HG03175 (cell line): ENCODE measurements around the gene SFXN4.
"Not testable (repeated sequence)": the region's sequence is repeated elsewhere in the genome, so short reads cannot be mapped to it uniquely, and the experiment has no call there.

ENCODE experiments used
- ATAC-seq: cut with Tn5 transposase; IDR thresholded peaks from one replicate; pipeline ENCODE4 v1.9.1; 2021; ENCODE audit warnings: mild to moderate bottlenecking, moderate library complexity; ENCODE audit not compliant: unreplicated experiment

The SFXN4 gene

DNA sequence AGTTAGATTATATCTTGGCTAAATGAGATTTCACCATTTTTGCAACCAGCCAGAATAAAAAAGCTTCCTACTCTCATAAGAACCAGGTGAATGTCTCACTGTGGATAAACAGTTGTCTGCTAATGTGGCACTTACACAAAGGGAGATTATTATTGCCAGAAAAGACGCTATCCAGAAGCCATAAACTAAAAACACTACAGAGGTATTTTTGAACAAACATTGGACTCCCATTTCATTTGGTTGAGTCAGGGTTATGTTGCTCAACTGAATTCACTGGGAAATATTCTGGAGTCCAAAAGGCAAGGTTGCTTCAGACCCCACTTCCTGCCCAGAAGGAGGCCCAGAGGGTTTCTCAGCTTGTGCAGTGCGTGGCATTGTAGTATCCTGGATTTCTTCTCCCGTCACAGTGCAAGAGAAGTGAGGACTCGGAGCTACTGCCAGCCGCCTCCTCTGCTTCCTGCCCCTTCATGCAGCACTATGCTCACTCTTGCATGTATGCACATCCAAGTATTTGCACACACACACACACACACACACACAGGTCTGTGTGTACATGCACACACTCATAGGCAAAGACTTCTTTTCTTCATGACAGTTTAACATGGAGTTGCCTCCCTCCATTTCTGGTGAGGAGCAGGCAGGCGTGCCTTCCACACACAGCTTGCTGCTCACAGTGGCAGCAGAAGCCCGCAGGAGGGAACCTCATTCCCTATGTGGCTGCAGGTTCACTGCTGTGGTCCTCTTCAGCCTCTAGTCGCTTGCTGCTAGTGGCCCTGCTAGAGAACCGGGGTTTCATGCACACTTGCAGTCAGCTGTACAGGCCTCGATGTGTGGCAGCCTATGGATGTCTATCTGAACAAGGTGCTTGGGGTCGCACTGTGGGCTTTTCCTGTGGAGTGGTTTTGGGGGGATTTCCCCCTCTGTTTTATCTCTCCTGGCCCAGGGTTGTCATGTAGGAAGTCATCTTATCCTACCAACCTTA, 51.5 kb downstream of the SFXN4 start:
- ATAC-seq = no peak

DNA sequence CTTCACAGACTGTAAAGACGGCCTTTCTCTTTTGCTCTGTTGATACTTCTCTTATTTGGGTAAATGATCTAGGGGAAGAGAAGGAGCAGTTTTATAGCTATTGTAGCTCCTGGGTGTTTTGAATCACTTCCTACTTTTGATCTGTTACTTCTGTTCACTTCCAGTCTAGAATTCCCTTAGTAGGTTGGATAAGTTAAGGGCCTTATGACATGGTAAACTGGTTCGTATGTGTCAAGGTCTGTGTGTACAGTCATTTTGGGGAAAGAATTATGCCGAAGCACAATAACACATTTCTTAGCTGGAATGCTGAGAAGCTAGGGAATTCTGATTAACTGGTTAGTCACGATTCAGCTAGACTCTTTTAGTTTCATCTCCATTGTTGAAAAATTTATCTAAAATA, 53.5 kb downstream of the SFXN4 start:
- ATAC-seq = no peak

DNA sequence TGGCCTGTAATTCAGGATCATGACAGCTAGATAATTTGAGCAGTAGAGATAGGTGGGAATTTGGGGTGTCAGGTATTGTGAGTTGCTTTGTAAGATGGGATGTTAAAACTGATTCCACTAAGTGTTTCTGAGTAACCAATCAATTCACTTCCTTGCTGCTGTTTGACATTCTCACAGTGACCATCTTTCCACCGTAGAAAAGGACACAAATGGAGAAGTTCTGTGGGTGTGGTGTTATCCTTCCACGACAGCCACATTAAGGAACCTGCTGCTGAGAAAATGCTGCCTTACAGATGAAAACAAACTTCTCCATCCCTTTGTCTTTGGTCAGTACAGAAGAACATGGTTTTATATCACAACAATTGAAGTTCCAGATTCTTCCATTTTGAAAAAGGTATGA, 57.7 kb downstream of the SFXN4 start:
- not testable (repeated sequence) for ATAC-seq

DNA sequence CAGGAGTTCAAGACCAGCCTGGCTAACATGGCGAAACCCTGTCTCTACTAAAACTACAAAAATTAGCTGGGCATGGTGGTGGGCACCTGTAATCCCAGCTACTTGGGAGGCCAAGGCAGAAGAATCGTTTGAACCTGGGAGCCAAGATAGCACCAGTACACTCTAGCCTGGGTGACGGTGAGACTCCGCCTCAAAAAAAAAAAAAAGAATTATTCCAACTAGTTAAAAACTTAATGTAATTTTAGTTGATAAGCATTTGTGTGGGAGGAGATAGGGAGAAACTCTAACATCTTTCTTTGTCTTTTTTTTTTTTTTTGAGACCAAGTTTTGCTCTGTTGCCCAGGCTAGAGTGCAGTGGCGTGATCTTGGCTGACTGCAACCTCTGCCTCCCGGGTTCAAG, 58.4 kb downstream of the SFXN4 start:
- not testable (repeated sequence) for ATAC-seq

DNA sequence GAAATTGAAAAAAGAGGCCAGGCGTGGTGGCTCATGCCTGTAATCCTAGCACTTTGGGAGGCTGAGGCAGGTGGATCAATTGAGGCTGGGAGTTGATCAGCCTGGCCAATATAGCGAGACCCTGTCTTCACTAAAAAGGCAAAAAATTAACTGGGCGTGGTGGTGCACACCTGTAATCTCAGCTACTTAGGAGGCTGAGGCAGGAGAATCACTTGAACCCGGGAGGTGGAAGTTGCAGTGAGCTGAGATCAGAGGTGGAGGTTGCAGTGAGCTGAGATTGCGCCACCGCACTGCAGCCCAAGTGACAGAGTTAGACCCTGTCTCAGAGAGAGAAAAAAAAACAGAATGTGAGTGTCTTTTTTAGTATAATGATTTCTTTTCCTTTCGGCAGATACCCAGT, 59.6 kb downstream of the SFXN4 start:
- not testable (repeated sequence) for ATAC-seq

DNA sequence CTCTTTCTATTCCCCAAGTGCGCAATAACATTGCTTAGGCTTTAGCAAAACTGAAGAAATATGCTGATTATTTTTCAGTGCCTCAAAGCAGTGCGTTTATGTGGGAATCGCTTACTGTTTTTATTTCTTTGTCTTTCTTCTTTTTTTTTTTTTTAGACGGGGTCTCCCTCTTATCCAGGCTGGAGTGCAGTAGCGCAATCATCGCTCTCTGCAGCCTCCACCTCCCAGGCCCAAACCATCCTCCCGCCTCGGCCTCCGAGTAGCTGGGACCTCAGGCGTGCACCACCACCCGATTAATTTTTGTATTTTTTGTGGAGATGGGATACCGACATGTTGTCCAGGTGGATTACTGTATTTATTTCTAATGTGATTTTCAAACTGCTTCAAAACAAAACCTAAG, 60.4 kb downstream of the SFXN4 start:
- no peak for ATAC-seq

DNA sequence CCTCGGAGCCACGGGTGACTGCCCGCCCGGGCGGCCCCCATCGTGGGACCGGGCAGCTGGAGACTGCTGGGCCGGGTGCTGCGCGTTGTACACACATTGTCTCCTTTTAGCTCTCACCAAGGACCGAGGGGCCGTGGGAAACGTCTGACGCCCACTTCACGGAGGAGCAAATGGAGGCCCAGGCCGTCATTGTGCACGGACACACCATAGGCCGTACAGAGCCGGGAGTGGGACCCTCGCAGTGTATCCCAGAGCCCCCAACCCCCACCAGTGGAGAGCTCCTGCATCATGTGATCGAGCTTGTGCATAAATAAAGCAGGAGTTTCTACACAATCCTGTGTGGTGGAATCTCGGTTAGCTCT, 60.9 kb downstream of the SFXN4 start:
- peak; percentile 32 for ATAC-seq

DNA sequence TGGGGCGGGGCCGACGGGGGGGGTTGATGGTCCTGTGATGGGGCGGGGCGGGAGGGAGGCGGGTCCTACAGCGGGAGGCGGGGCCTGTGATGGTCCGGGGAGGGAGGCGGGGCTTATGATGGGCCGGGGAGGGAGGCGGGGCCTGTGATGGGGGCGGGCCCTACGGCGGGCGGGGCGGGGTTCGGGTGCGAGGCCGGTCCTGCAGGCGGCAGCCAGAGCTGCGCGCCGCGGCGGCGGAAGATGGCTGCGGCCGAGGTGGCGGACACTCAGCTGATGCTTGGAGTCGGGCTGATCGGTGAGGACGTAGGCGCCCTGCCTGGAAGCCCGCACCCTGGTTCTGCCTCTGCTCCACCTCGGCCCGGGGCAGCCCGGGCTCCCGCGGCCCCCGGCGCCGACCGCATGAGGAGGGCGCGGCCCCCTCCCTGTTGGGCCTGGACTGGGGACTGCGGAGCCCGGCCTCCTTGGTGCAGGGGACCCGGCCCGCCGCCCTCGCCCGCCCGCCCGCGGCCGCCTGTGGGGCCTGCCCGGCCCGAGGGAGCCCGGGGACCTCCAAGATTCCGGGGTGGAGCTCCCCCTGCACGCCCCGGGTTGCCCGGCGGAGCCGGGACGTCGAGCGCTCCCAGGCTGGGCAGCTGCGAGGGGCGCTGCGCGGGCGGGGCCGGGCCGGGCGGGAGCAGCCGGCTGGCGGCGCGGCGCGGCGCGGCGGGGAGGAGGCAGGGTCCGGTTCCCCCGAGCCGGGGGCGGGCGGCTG, 61.4 kb downstream of the SFXN4 start, which contains the start of gene DENND10:
Gene DENND10, plus strand, starts transcription at position 211 of the 751 bp plus-strand sequence. Its CDS starts 30 bp downstream, at position 241.
- ATAC-seq = peak; percentile 85

DNA sequence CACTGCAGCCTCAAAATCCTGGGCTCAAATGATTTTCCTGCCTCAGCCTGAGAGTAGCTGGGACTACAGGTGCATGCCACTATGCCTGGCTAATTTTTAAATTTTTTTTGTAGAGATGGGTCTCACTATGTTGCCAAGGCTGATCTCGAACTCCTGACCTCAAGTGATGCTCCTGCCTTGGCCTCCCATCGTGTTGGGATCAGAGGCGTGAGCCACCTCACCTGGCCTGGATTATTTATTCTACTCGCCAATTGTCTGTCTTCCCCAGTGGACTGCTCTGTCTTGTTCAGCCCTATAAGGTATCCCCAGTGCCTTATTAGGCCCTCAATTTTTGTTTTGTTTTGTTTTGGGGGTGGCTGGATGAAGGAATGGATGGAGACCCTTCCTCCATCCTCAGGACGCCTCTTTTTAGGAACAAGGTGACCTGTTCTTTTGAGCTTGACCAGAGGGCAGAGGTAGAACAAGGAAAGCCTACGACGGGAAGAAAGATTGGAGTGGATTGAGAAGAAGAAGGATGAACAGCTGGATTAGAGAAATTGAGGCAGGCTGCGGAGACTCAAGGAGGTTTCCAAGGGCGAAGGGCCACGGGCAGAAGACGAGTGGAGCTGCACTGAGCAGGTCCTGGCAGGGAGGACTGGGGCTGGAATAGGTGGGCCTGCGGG, 62.1 kb downstream of the SFXN4 start:
- no peak for ATAC-seq

DNA sequence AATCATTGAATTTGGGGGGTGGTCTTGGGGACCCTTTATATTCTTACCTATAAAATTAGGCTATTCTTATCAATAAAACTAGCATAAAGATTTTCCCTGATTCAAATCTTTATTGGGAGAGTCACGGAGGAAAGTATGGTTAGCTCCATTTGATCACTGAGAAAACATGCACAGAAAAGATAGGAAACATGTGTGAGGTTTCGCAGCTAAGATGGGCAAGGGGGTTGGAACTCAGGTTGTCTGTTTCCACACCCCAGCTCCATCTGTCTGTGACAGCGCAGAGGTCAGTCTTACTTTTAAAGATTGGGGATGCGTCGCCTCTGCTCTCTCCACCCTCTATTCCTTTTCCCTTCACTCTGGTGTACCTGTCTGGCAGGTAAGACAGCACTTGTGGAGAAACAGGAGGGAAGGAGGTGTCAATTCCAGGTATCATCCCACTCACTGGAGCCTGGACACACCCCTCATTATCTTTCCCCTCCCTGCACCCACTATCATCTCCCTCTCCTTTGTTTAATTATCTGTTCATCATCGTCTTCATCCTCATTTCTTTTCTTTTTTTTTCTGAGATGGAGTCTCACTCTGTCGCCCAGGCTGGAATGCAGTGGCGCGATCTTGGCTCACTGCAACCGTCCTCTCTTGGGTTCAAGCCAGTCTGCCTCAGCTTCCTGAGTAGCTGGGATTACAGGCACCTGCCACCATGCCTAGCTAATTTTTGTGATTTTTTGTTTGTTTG, 64.0 kb downstream of the SFXN4 start:
- no peak for ATAC-seq

DNA sequence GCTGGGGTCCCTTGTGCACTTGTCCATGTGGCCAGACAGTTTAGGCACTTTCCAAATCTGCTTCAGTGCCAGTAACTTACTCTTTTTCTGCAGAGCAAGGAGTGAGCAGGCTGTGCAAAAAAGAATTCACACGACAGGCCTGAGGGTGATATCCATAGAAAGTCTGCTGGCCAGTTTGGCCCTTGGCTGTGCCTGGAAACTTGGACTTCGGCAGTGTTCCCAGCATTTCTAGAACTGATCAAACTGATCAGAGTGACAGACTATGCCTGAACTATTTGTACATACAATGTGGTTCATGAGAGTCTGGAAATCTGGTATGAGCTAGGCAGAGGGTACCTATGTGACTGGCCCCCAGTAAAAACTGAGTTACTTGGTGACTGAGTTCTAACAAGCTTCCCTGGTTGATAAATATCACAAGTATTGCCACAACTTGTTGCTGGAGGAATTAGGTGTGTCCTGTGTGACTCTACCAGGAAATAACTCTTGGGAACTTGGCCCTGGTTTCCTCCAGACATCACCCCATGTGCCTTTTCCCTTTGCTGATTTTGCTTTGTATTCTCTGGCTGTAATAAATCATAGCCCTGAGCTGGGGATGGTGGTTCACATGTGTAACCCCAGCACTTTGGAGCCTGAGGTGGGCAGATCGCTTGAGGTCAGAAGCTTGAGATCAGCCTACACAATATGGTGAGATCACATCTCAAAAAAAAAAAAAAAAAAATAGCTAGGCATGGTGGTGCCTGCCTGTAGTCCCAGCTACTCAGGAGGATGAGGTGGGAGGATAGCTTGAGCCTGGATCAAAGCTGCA, 64.9 kb downstream of the SFXN4 start:
- no peak for ATAC-seq

DNA sequence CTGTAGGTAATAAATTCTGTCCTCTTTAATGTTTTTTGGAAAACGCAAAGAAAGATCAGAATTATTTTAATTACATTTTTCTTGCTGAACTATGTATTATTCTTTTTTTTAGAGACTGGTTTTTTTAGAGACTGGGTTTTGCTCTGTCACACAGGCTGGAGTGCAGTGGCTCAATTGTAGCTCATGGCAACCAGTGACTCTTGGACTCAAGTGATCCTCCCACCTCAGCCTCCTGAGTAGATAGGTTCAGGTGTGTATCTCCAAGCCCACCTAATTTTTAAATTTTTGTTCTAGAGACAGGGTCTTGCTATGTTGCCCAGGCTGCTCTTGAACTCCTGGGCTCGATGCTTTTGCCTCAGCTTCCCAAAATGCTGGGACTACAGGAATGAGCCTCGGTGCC, 66.9 kb downstream of the SFXN4 start:
- ATAC-seq = no peak

DNA sequence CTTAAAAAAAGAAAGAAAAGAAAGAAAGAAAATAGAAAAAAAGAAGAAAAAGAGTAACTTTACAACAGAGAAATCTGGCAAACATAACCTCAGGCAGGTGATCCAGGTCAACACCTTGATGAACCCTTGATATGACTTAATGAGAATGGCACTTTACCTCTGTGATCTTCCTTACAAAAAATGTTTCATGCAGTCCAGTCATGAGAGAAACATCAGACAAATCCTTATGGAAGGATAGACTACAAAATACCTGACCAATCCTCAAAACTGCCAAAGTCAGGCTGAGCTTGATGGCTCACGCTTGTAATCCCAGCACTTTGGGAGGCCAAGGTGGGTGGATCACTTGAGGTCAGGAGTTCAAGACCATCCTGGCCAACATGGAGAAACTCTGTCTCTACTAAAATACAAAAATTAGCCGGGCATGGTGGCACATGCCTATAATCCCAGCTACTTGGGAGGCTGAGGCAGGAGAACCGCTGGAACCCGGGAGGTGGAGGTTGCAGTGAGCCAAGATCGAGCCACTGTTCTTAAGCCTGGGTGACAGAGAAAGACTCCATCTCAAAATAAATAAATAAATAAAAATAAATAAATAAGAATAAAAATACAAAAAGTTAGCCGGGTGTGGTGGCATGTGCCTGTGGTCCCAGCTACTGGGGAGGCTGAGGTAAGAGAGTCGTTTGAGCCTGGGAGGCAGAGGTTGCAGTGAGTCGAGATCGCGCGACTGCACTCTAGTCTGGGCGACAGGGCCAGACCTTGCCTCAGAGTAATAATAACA, 68.7 kb downstream of the SFXN4 start:
- not testable (repeated sequence) for ATAC-seq

DNA sequence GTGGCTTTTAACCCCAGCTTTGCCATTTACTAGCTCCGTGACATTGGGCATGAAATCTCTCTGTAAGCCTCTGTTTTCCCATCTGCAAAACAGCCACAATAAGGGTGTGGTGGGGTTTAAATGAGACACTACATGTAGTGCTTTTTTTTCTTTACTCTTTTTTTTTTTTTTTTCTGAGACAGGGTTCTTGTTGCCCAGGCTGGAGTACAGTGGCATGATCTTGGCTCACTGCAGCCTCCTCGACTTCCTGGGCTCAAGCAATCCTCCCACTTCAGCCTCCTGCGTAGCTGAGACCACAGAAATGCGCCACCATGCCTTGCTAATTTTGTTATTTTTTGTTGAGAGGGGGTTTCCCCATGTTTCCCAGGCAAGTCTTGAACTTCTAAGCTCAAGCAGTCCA, 69.9 kb downstream of the SFXN4 start:
- no peak for ATAC-seq

DNA sequence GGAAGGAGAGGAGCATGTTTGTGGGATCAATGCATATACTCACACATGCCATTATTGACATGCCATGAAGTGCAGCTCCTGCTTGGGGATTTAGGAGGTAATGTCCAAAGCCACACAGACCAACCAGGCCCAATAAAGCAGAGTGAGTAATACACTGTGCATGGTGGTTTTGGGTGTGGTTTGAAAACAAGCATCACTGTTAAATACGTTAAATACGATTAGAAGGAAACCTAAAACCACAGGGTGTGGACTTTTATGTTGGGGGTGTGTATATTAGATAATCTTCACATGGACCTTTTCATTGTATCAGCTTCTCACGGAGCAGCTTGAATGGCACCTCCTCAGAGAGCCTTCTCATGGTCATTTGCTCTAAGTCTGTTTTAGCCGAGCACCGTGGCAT, 74.5 kb downstream of the SFXN4 start:
- no peak for ATAC-seq
